Body of pancreas (tissue), 4 donors: Measurements from ENCODE around the gene HEY2. TPM values are rescaled to one million over a fixed set of nuclear protein-coding genes. Genes with fewer than 3 reads are reported as not detected.

Source experiments
- ATAC-seq: fragments of 150-250 bp; one replicate; pipeline ENCODE4 v1.9.1; 2016
- DNase-seq, 4 donors: peaks; one replicate each; pipeline ENCODE4 v3.0.0-alpha.2; 2019
- H3K27ac ChIP-seq, 4 donors: fragments of 200-600 bp; sonication (generic); 1 replicate in 3 of 4; 2 replicates in 1 of 4; pipeline versions ENCODE4 v1.5.1 to v1.6.1; 2016 to 2019; ENCODE audit warnings: mild to moderate bottlenecking in 1 of 4, mixed read lengths in 1 of 4, moderate library complexity in 1 of 4
- H3K27me3 ChIP-seq, 2 donors: fragments of 200-600 bp; sonication (generic); one replicate each; pipeline ENCODE4 v1.6.0; 2016; ENCODE audit warnings: mild to moderate bottlenecking in 1 of 2
- H3K36me3 ChIP-seq, 2 donors: fragments of 200-600 bp; sonication (generic); replicated peaks in 1 of 2; 2 replicates each; pipeline ENCODE4 v1.5.1; 2016; ENCODE audit warnings: low read depth in 2 of 2; ENCODE audit not compliant: insufficient read depth in 1 of 2
- H3K4me1 ChIP-seq: fragments of 200-600 bp; sonication (generic); one replicate; pipeline ENCODE4 v1.6.0; 2016
- H3K4me3 ChIP-seq, 2 donors: fragments of 200-600 bp; sonication (generic); 1 replicate in 1 of 2; 2 replicates in 1 of 2; pipeline ENCODE4 v1.5.1; 2016 to 2019
- H3K9me3 ChIP-seq, 3 donors: fragments of 200-600 bp; sonication (generic); 1 replicate in 2 of 3; 2 replicates in 1 of 3; pipeline ENCODE4 v1.5.1; 2016
- POLR2A ChIP-seq, 3 donors: fragments of 450-650 bp; IDR thresholded peaks; one replicate each; pipeline ENCODE4 v1.6.1; 2016; ENCODE audit warnings: antibody characterized with exemption in 3 of 3, mild to moderate bottlenecking in 2 of 3
- WGBS, 2 donors: methylation state at CpG; one replicate each; pipeline ENCODE4 v1.1.5; 2017; 5-methylcytosine and 5-hydroxymethylcytosine counted together
- intact Hi-C: fragments of 100-400 bp; cut with DNase I; formaldehyde crosslinking; loops from one replicate; pipeline ENCODE4 v1.15.1; 2023
- total RNA-seq, 2 donors: library from RNA; depleted of rRNA; stranded (reverse); fragments of >200 nt; gene quantifications; one replicate each; pipeline ENCODE4 v1.1.0, GENCODE V29; 2016
- TF ChIP-seq, protein P1 (sequence below), 7 experiments: fragments of 450-650 bp in 4 of 7; fragments of 200-600 bp in 3 of 7; sonication (generic) in 3 of 7; IDR thresholded peaks; one replicate each; pipeline ENCODE4 v1.5.1; 2016 to 2019; ENCODE audit warnings: antibody characterized with exemption in 7 of 7

HEY2 gene
- total RNA-seq, 2 donors from 2014 or later: 2.6 to 7.3 TPM

DNA sequence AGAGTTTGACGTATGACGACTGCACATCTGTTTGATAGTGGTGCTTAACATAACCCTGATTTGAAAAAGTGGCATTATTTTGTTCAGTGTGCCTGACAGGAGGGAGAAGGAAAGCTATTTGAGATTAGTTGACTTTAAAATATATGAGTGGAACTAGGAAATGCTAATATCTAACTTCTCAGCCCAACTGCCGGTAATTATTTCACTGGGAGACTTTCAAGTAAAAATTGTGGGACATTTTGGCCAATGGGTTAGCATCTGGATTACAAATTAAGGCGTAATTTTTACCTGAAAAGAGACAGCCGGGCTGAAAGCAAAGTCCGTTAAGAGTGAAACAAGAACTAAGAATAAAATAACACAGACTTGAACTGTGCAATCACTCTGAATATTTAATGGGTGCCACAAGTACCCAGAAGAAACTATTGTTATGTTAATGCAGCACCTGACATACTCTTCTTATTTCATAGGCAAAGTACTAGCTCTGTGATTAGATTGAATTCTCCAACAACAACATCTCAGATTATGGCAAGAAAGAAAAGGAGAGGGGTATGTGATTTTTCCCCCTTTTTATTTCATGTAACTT is 2.0 kb downstream of the HEY2 start:
- 33 to 35% methylated on average over 6 of the region's 6 CpGs for WGBS, 2 donors
- Histone ChIP-seq H3K27me3 (no peaks in the 10 kb centered on the region), H3K4me1 (peaks cover 20% of the 10 kb centered on the region), H3K9me3 (no peaks in the 10 kb centered on the region), H3K27ac (peak overlapping the region in 3 of 4 donors; percentile 25 to 96 (median 94)), H3K4me3 (no peak overlapping the region), H3K36me3 (no peaks in the 10 kb centered on the region)
- ATAC-seq (no peak), DNase-seq (no peak)
- intact Hi-C loops: no loop called here
- TF ChIP-seq, protein P1, sequence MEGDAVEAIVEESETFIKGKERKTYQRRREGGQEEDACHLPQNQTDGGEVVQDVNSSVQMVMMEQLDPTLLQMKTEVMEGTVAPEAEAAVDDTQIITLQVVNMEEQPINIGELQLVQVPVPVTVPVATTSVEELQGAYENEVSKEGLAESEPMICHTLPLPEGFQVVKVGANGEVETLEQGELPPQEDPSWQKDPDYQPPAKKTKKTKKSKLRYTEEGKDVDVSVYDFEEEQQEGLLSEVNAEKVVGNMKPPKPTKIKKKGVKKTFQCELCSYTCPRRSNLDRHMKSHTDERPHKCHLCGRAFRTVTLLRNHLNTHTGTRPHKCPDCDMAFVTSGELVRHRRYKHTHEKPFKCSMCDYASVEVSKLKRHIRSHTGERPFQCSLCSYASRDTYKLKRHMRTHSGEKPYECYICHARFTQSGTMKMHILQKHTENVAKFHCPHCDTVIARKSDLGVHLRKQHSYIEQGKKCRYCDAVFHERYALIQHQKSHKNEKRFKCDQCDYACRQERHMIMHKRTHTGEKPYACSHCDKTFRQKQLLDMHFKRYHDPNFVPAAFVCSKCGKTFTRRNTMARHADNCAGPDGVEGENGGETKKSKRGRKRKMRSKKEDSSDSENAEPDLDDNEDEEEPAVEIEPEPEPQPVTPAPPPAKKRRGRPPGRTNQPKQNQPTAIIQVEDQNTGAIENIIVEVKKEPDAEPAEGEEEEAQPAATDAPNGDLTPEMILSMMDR (IDR thresholded peaks at IDR 0.05): no peak
- TF ChIP-seq POLR2A (IDR thresholded peaks at IDR 0.05): no peak

DNA sequence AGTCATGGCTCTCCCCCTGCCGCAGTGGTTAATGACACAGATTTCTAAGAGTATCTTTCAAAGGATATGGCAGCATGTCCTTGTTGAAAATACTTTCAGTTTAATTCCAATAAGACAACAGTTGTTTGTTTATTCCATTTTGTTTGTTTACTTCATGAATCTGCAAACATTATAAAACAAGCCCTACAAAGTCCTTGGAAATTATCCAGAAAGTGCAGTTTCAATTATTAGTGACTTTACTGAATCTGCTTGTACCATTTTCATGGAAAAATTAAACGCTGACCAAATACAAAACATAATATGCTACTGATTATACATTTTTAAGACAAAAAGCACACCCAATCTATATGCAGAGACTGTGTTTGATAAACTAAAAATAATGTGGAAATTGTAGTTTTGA is 3.3 kb downstream of the HEY2 start:
- intact Hi-C loops: no loop called here
- TF ChIP-seq, protein P1 (IDR thresholded peaks at IDR 0.05): no peak
- TF ChIP-seq POLR2A (IDR thresholded peaks at IDR 0.05): no peak
- 52 to 57% methylated on average over 2 of the region's 2 CpGs for WGBS, 2 donors
- ATAC-seq: no peak
- Histone ChIP-seq H3K27ac (peak overlapping the region in 2 of 4 donors; percentile 59 to 94), H3K9me3 (no peaks in the 10 kb centered on the region), H3K4me3 (no peak overlapping the region), H3K4me1 (peaks cover 20% of the 10 kb centered on the region), H3K36me3 (no peaks in the 10 kb centered on the region), H3K27me3 (no peaks in the 10 kb centered on the region)
- DNase-seq: no peak

DNA sequence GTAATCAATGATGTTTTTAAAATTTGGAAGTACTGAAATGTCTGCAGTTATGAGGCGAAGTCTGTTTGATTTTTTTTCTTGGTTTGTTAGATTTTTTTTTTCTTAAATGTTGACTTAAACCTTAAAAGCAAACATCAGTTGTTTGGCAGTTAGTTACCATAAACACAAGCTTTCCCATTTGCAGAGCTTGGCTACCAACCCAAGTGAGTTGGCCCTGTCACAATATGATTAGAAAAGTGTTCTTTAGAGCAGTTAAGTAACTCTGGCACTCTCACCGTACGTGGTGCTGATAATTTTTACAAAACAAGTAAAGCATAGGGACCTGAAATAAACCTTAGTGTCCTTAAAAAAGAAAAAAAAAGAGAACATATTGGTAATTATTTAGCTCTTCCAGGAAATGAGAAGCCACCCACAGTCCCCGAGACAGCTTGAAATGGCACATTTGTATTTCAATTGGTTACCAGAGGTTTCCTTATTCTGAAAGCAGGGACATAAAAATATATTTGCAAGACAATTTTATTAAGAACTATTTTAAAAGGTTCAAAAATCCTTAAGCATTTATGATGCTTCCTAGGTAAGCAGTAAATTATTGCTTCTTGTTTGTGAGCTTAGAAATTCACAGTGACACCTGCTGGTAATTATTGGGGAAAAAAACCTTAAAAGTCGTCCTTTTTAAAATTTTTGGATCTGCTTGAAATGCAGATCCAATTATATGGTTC is 3.9 kb downstream of the HEY2 start:
- TF ChIP-seq, protein P1 (IDR thresholded peaks at IDR 0.05): peak in 5 of 7 experiments; percentile 32 to 49 (median 37)
- TF ChIP-seq POLR2A (IDR thresholded peaks at IDR 0.05): peak in 1 of 3 donors; percentile 18
- intact Hi-C loops: no loop called here

DNA sequence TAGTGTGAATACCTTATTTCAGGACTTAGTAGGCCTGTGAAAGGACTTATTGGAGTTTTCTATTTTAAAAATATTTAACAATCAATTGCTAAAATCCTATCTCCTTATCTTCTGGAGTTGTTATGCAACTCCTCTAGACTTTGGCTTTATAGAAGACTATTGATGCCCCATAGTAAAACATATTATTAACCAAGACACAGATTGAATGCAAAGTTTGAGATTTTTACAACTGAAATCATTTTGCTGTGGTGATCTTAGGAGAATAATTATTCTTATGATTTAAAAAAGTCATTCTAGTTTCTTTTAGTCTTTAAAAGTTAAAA is 4.5 kb downstream of the HEY2 start:
- TF ChIP-seq, protein P1 (IDR thresholded peaks at IDR 0.05): peak in 1 of 7 experiments; percentile 5
- TF ChIP-seq POLR2A (IDR thresholded peaks at IDR 0.05): no peak
- DNase-seq: no peak
- intact Hi-C loops: no loop called here
- H3K4me3 ChIP-seq: no peak overlapping the region
- H3K36me3 ChIP-seq: no peaks in the 10 kb centered on the region
- H3K4me1 ChIP-seq: peaks cover 20% of the 10 kb centered on the region
- H3K27ac ChIP-seq: peak overlapping the region in 3 of 4 donors; percentile 41 to 94 (median 59)
- no peak for ATAC-seq
- H3K27me3 ChIP-seq: no peaks in the 10 kb centered on the region
- H3K9me3 ChIP-seq: no peaks in the 10 kb centered on the region

More for the DNA sequence above, 3.9 kb downstream of the HEY2 start:
- H3K36me3 ChIP-seq: no peaks in the 10 kb centered on the region
- WGBS, 2 donors: 19 to 21% methylated on average over 5 of the region's 5 CpGs
- H3K27me3 ChIP-seq: no peaks in the 10 kb centered on the region
- DNase-seq (peak; percentile 57 to 85 (median 72)), ATAC-seq (peak; percentile 33)
- peak overlapping the region in 3 of 4 donors; percentile 41 to 94 (median 59) for H3K27ac ChIP-seq
- peaks cover 20% of the 10 kb centered on the region for H3K4me1 ChIP-seq
- no peaks in the 10 kb centered on the region for H3K9me3 ChIP-seq
- H3K4me3 ChIP-seq: no peak overlapping the region
